GM23248 (cell line): ENCODE results near the gene HUS1. TPM values are rescaled to one million over a fixed set of nuclear protein-coding genes. Genes with fewer than 3 reads are reported as not detected.

Experiments used
- DNase-seq: peaks from one replicate; pipeline ENCODE4 v3.0.0-alpha.2; 2015
- H2AFZ ChIP-seq: fragments of 200-600 bp; sonication (generic); 2 replicates; pipeline ENCODE4 v1.6.1; 2016; ENCODE audit warnings: antibody characterized with exemption
- H3F3A ChIP-seq: fragments of 200-600 bp; sonication (generic); 2 replicates; pipeline ENCODE4 v1.6.1; 2016; ENCODE audit warnings: mild to moderate bottlenecking, antibody characterized with exemption, mixed run types; ENCODE audit not compliant: insufficient read depth
- H3K27ac ChIP-seq: fragments of 200-600 bp; sonication (generic); 2 replicates; pipeline ENCODE4 v1.5.1; 2016; ENCODE audit warnings: mild to moderate bottlenecking
- H3K27me3 ChIP-seq: fragments of 200-600 bp; sonication (generic); replicated peaks from 2 replicates; pipeline ENCODE4 v1.6.1; 2016; ENCODE audit warnings: mild to moderate bottlenecking; ENCODE audit not compliant: insufficient read depth
- H3K36me3 ChIP-seq: fragments of 200-600 bp; sonication (generic); 2 replicates; pipeline ENCODE4 v1.6.1; 2016; ENCODE audit warnings: low read depth, mild to moderate bottlenecking
- H3K4me1 ChIP-seq: fragments of 200-600 bp; sonication (generic); 2 replicates; pipeline ENCODE4 v1.6.1; 2016; ENCODE audit warnings: mild to moderate bottlenecking; ENCODE audit not compliant: insufficient read depth
- H3K4me2 ChIP-seq: fragments of 200-600 bp; sonication (generic); one replicate; pipeline ENCODE4 v1.6.1; 2016; ENCODE audit warnings: mild to moderate bottlenecking; ENCODE audit not compliant: unreplicated experiment
- H3K4me3 ChIP-seq: fragments of 200-600 bp; sonication (generic); 2 replicates; pipeline ENCODE4 v1.5.1; 2016; ENCODE audit warnings: mild to moderate bottlenecking
- H3K79me2 ChIP-seq: fragments of 200-600 bp; sonication (generic); 2 replicates; pipeline ENCODE4 v1.6.1; 2016; ENCODE audit warnings: mild to moderate bottlenecking; ENCODE audit not compliant: insufficient read depth
- H3K9ac ChIP-seq: fragments of 200-600 bp; sonication (generic); 2 replicates; pipeline ENCODE4 v1.6.1; 2016; ENCODE audit warnings: mild to moderate bottlenecking
- H3K9me2 ChIP-seq: fragments of 200-600 bp; sonication (generic); 2 replicates; pipeline ENCODE4 v1.6.1; 2016; ENCODE audit warnings: mixed run types, mild to moderate bottlenecking, moderate library complexity; ENCODE audit not compliant: insufficient read depth
- H3K9me3 ChIP-seq: fragments of 200-600 bp; sonication (generic); one replicate; pipeline ENCODE4 v1.6.1; 2017; ENCODE audit warnings: low read depth
- H4K20me1 ChIP-seq: fragments of 200-600 bp; sonication (generic); 2 replicates; pipeline ENCODE4 v1.6.0; 2016; ENCODE audit not compliant: insufficient read depth
- EZH2 ChIP-seq: fragments of 200-600 bp; sonication (generic); IDR thresholded peaks from 2 replicates; pipeline ENCODE4 v1.6.1; 2018; ENCODE audit warnings: antibody characterized with exemption, mild to moderate bottlenecking; ENCODE audit not compliant: insufficient read depth, poor library complexity, severe bottlenecking
- EZH2phosphoT487 ChIP-seq: fragments of 200-600 bp; sonication (generic); IDR thresholded peaks from 2 replicates; pipeline ENCODE4 v1.6.1; 2018; ENCODE audit warnings: antibody characterized with exemption, moderate library complexity, mild to moderate bottlenecking, low read depth; ENCODE audit not compliant: insufficient read depth
- WGBS, 2 experiments: methylation state at CpG; one replicate each; pipeline ENCODE4 v1.1.6; 2015 to 2017; ENCODE audit warnings: low lambda C conversion rate in 2 of 2, low coverage in 1 of 2; ENCODE audit errors: missing lambda C conversion rate in 2 of 2; 5-methylcytosine and 5-hydroxymethylcytosine counted together
- in situ Hi-C: fragments of 300-500 bp; cut with MboI; formaldehyde crosslinking; loops from 2 replicates; pipeline ENCODE4 v1.15.0; 2020
- polyA plus RNA-seq: library from polyadenylated mRNA; unstranded; fragments of >200 nt; fragmentation: Nextera tagmentation; extraction: Ambion mirVana; gene quantifications from 2 replicates; pipeline ENCODE4 v1.2.1, GENCODE V29; 2016
- total RNA-seq: library from RNA; depleted of rRNA; stranded (reverse); fragments of >200 nt; shearing (Covaris generic); gene quantifications from 2 replicates; pipeline ENCODE4 v1.2.3, GENCODE V29; 2014

The HUS1 gene
- total and polyA plus RNA-seq, 2 experiments from 2014 or later = 23.5 to 25.0 TPM

- H3F3A ChIP-seq = peaks cover 15% of the 10 kb centered on the region
- H2AFZ ChIP-seq = no peak overlapping the region
- no peaks in the 10 kb centered on the region for H3K27me3 ChIP-seq
- no peaks in the 10 kb centered on the region for H3K79me2 ChIP-seq
- no peaks in the 10 kb centered on the region for H4K20me1 ChIP-seq
- H3K9me3 ChIP-seq = no peaks in the 10 kb centered on the region
- no peak overlapping the region for H3K27ac ChIP-seq
- no peak overlapping the region for H3K4me3 ChIP-seq
- peaks cover 13% of the 10 kb centered on the region for H3K4me1 ChIP-seq
- in situ Hi-C loops = no loop called here
- no peak overlapping the region for H3K9ac ChIP-seq
- no peak for DNase-seq
- no peaks in the 10 kb centered on the region for H3K36me3 ChIP-seq
- H3K4me2 ChIP-seq = no peak overlapping the region
- TF ChIP-seq EZH2 (no peak), EZH2phosphoT487 (no peak)
- H3K9me2 ChIP-seq = no peaks in the 10 kb centered on the region
- WGBS, 2 experiments = 85 to 87% methylated on average over 11 of the region's 11 CpGs
Observed at GRCh38 chr7:47950714-47951113, 28.7 kb downstream of the HUS1 start.

GRCh38 chr7:47949703-47950102, 29.7 kb downstream of the HUS1 start:
- no peaks in the 10 kb centered on the region for H4K20me1 ChIP-seq
- WGBS, 2 experiments = 85 to 86% methylated on average over 4 of the region's 4 CpGs
- TF ChIP-seq EZH2 = no peak
- no peak for TF ChIP-seq EZH2phosphoT487
- no peak overlapping the region for H3K4me3 ChIP-seq
- H3K9me2 ChIP-seq = no peaks in the 10 kb centered on the region
- H3K9me3 ChIP-seq = no peaks in the 10 kb centered on the region
- no peaks in the 10 kb centered on the region for H3K79me2 ChIP-seq
- peaks cover 6% of the 10 kb centered on the region; the same call in 1 of the 2 replicates for H3K4me1 ChIP-seq
- no peak overlapping the region for H3K9ac ChIP-seq
- no peak overlapping the region for H3K27ac ChIP-seq
- H3K27me3 ChIP-seq = no peaks in the 10 kb centered on the region
- H3K36me3 ChIP-seq = no peaks in the 10 kb centered on the region
- no peak overlapping the region for H2AFZ ChIP-seq
- no peak overlapping the region for H3K4me2 ChIP-seq
- in situ Hi-C loops = no loop called here
- no peak for DNase-seq
- peaks cover 11% of the 10 kb centered on the region; the same call in 1 of the 2 replicates for H3F3A ChIP-seq

GRCh38 chr7:47948141-47948790, 31.1 kb downstream of the HUS1 start, which contains the start of gene PKD1L1:
PKD1L1 (minus strand) TSS chr7:47948466; CDS start chr7:47948440, 26 bp downstream.
- Histone ChIP-seq H3K4me3 (no peak within 1 kb of the TSS), H4K20me1 (no peaks in the 10 kb centered on the region), H3K79me2 (no peaks in the 10 kb centered on the region), H2AFZ (no peak within 1 kb of the TSS), H3K9ac (no peak within 1 kb of the TSS), H3K4me1 (peaks cover 7% of the 10 kb centered on the region; the same call in 1 of the 2 replicates), H3K27me3 (no peaks in the 10 kb centered on the region), H3K9me2 (no peaks in the 10 kb centered on the region), H3K36me3 (no peaks in the 10 kb centered on the region), H3K9me3 (no peaks in the 10 kb centered on the region), H3F3A (peaks cover 10% of the 10 kb centered on the region; the same call in 1 of the 2 replicates), H3K4me2 (no peak within 1 kb of the TSS), H3K27ac (no peak within 1 kb of the TSS)
- 80 to 88% methylated on average over 7 of the region's 7 CpGs for WGBS, 2 experiments
- in situ Hi-C loops = no loop called here
- no peak for TF ChIP-seq EZH2
- TF ChIP-seq EZH2phosphoT487 = no peak
- no peak for DNase-seq

- H2AFZ ChIP-seq = no peak overlapping the region
- no peaks in the 10 kb centered on the region for H4K20me1 ChIP-seq
- no peaks in the 10 kb centered on the region for H3K9me3 ChIP-seq
- H3K9me2 ChIP-seq = no peaks in the 10 kb centered on the region
- H3K9ac ChIP-seq = no peak overlapping the region
- 91 to 93% methylated on average over 7 of the region's 7 CpGs for WGBS, 2 experiments
- no peak for DNase-seq
- H3K4me2 ChIP-seq = no peak overlapping the region
- no peaks in the 10 kb centered on the region for H3K79me2 ChIP-seq
- in situ Hi-C loops = no loop called here
- H3K27ac ChIP-seq = no peak overlapping the region
- H3F3A ChIP-seq = peaks cover 6% of the 10 kb centered on the region; the same call in 1 of the 2 replicates
- H3K27me3 ChIP-seq = no peaks in the 10 kb centered on the region
- H3K4me3 ChIP-seq = no peak overlapping the region
- peaks cover 12% of the 10 kb centered on the region for H3K4me1 ChIP-seq
- TF ChIP-seq EZH2phosphoT487 (no peak), EZH2 (no peak)
- no peaks in the 10 kb centered on the region for H3K36me3 ChIP-seq
Observed at GRCh38 chr7:47947355-47947749, 32.1 kb downstream of the HUS1 start.
